Measurements from ENCODE around the gene KCTD7. TPM values are rescaled to one million over a fixed set of nuclear protein-coding genes. Genes with fewer than 3 reads are reported as not detected.

Gene KCTD7
- total and polyA plus RNA-seq, 2 of the 4 experiments (the other 2 are of a cell fraction): 6.1 to 12.8 TPM

GRCh38 chr7:66666313-66666952 is 37.8 kb downstream of the KCTD7 start:
- no peak overlapping the region for H3K14ac ChIP-seq (replicated peaks; ENCODE audit: low read depth, low read length)
- no peak overlapping the region for H2BK15ac ChIP-seq (ENCODE audit: low read depth, low read length)
- H3K27ac ChIP-seq (ENCODE audit: insufficient read depth, low read length): no peak overlapping the region
- DNase-seq: no peak
- peaks cover 33% of the 10 kb centered on the region for H3K36me3 ChIP-seq (ENCODE audit: control insufficient read depth, insufficient read depth, low read length)
- intact Hi-C loops (cut with micrococcal nuclease) (no loop called here), dilution Hi-C loops (cut with HindIII; ENCODE audit: low sequenced_read_pairs, unreplicated experiment) (no loop called here), in situ Hi-C loops (cut with MboI; ENCODE audit: low sequenced_read_pairs) (no loop called here)
- ChIA-PET POLR2A (ENCODE audit: unreplicated experiment) (no interaction called here), CTCF (no interaction called here)
- H2AFZ ChIP-seq (replicated peaks; ENCODE audit: low read length, poor library complexity): no peak overlapping the region
- no peak overlapping the region for H3K4me2 ChIP-seq (ENCODE audit: low read depth, low read length)
- no peak overlapping the region for H3K4me3 ChIP-seq (ENCODE audit: insufficient read depth, low read depth, low read length)
- H4K20me1 ChIP-seq (ENCODE audit: insufficient read depth, low read length): peaks cover 57% of the 10 kb centered on the region
- no peaks in the 10 kb centered on the region for H3K27me3 ChIP-seq (ENCODE audit: control insufficient read depth, insufficient read depth, low read length)
- no peak overlapping the region for H2BK20ac ChIP-seq (ENCODE audit: low read depth, low read length)
- WGBS, 2 experiments (ENCODE audit: extremely low coverage in 2 of 2, insufficient read length in 1 of 2): 100% methylated on average over 2 of the region's 8 CpGs; no CpG with 5 or more reads in 1 of the 2 experiments
- H3K56ac ChIP-seq (ENCODE audit: extremely low read depth, insufficient read depth, low read length): no peak overlapping the region
- no peak overlapping the region for H2AK9ac ChIP-seq (replicated peaks; ENCODE audit: low read depth, low read length, poor library complexity)
- H3K18ac ChIP-seq (ENCODE audit: low read depth, low read length): no peak overlapping the region
- peaks cover 17 to 86% of the 10 kb centered on the region in 2 experiments for H3K79me1 ChIP-seq (ENCODE audit: low read depth in 1 of 2, low read length in 2 of 2)
- peak; percentile 22 for ATAC-seq (ENCODE audit: low read depth)
- H3K9me3 ChIP-seq (ENCODE audit: control insufficient read depth, insufficient read depth, low read length): no peaks in the 10 kb centered on the region
- H3K23ac ChIP-seq (ENCODE audit: low read depth, low read length): no peak overlapping the region
- H3K9me1 ChIP-seq (ENCODE audit: insufficient read depth, low read length): peaks cover 16% of the 10 kb centered on the region
- no peak overlapping the region for H4K5ac ChIP-seq (ENCODE audit: low read depth, low read length)
- BruUV-seq (replicated peaks): no TSS peak
- no peak overlapping the region for H4K8ac ChIP-seq (ENCODE audit: low read depth in 2 of 2, low read length in 2 of 2)
- no peak for TF ChIP-seq BHLHE40 (IDR thresholded peaks at IDR 0.05; ENCODE audit: low read depth, low read length)
- TF ChIP-seq, protein P1, sequence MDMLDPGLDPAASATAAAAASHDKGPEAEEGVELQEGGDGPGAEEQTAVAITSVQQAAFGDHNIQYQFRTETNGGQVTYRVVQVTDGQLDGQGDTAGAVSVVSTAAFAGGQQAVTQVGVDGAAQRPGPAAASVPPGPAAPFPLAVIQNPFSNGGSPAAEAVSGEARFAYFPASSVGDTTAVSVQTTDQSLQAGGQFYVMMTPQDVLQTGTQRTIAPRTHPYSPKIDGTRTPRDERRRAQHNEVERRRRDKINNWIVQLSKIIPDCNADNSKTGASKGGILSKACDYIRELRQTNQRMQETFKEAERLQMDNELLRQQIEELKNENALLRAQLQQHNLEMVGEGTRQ (IDR thresholded peaks at IDR 0.05; ENCODE audit: low read depth, low read length): no peak
- no peak for TF ChIP-seq CTCF (conservative IDR thresholded peaks at IDR 0.05; ENCODE audit: low read depth, low read length)
- TF ChIP-seq, protein P2, sequence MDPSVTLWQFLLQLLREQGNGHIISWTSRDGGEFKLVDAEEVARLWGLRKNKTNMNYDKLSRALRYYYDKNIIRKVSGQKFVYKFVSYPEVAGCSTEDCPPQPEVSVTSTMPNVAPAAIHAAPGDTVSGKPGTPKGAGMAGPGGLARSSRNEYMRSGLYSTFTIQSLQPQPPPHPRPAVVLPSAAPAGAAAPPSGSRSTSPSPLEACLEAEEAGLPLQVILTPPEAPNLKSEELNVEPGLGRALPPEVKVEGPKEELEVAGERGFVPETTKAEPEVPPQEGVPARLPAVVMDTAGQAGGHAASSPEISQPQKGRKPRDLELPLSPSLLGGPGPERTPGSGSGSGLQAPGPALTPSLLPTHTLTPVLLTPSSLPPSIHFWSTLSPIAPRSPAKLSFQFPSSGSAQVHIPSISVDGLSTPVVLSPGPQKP (IDR thresholded peaks at IDR 0.05; ENCODE audit: borderline replicate concordance, low read depth, low read length): no peak
- no peak for TF ChIP-seq RFX5 (IDR thresholded peaks at IDR 0.05; ENCODE audit: low read depth, low read length)
- no peak for TF ChIP-seq POLR2A (IDR thresholded peaks at IDR 0.05; ENCODE audit: low read depth, low read length)
- TF ChIP-seq FOS (IDR thresholded peaks at IDR 0.05; ENCODE audit: low read depth, low read length): no peak
- TF ChIP-seq MAZ (IDR thresholded peaks at IDR 0.05; ENCODE audit: borderline replicate concordance, low read depth, low read length): no peak
- TF ChIP-seq CHD1 (IDR thresholded peaks at IDR 0.05; ENCODE audit: low read depth, low read length): no peak
- TF ChIP-seq SMC3 (IDR thresholded peaks at IDR 0.05; ENCODE audit: low read depth, low read length): no peak
- TF ChIP-seq CEBPB (IDR thresholded peaks at IDR 0.05; ENCODE audit: low read depth, low read length): no peak
- no peak for TF ChIP-seq MAFK (IDR thresholded peaks at IDR 0.05; ENCODE audit: low read depth, low read length)
- H3K9ac ChIP-seq (ENCODE audit: low read depth, low read length): no peak overlapping the region
- H3K4ac ChIP-seq (ENCODE audit: low read depth, low read length): no peak overlapping the region
- H2BK120ac ChIP-seq (ENCODE audit: low read depth, low read length): no peak overlapping the region
- H3K4me1 ChIP-seq (ENCODE audit: control insufficient read depth, insufficient read depth, low read length): no peaks in the 10 kb centered on the region
- no peak overlapping the region for H2BK5ac ChIP-seq (ENCODE audit: low read depth, low read length, poor library complexity, severe bottlenecking)
- H4K91ac ChIP-seq (ENCODE audit: insufficient read depth, low read depth, low read length): no peak overlapping the region
- no peak overlapping the region for H2AK5ac ChIP-seq (ENCODE audit: low read depth, low read length)

All from IMR-90 (cell line).